ENCODE results near the gene FBXO28.

DNA sequence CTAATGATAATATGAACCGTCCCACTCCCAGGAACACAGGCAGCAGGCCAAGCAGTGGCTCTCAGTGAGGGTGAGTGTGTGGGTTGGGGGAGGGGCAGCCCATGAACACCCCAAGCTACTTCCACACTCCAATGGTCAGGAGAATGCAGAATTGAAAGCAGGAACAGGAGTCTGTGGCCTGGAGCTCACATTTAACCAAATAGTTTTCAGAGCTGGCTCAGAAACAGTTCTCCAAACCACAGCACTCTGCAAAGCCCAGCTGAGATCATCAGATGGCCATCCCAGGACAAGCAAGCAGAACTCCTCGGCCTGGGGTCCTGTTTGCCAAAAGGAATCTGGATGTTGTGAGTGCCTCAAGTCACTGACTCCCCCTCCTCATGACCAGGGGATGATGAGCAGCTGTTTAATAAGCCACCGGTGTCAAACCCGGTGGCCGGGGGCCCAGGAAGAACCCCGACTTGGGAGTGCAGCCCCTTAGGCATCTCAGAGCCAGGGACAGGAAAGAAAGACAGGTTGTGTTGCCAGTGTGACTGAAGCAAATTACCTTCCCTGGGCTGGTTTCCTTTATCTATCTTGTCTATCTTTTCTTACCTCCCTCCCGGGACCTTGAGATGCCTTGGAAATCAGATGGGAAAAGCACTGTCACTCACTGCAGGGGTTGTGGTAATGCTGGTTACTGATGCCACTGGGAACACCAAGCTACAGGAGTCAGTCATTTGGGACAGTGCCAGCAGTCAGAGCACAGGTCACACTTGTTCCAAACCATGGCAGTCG, 89.5 kb downstream of the FBXO28 start:
- TF ChIP-seq POLR2A (IDR thresholded peaks at IDR 0.05) (no peak), EP300 (IDR thresholded peaks at IDR 0.05) (no peak)
- TF ChIP-seq, protein P1, sequence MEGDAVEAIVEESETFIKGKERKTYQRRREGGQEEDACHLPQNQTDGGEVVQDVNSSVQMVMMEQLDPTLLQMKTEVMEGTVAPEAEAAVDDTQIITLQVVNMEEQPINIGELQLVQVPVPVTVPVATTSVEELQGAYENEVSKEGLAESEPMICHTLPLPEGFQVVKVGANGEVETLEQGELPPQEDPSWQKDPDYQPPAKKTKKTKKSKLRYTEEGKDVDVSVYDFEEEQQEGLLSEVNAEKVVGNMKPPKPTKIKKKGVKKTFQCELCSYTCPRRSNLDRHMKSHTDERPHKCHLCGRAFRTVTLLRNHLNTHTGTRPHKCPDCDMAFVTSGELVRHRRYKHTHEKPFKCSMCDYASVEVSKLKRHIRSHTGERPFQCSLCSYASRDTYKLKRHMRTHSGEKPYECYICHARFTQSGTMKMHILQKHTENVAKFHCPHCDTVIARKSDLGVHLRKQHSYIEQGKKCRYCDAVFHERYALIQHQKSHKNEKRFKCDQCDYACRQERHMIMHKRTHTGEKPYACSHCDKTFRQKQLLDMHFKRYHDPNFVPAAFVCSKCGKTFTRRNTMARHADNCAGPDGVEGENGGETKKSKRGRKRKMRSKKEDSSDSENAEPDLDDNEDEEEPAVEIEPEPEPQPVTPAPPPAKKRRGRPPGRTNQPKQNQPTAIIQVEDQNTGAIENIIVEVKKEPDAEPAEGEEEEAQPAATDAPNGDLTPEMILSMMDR (IDR thresholded peaks at IDR 0.05), result no peak

Measured in sigmoid colon (tissue), 4 donors.